HEK293 (cell line): ENCODE results near the gene PGAP6.

Experiments used
- AEBP2 ChIP-seq: fragments of 450-650 bp; formaldehyde crosslinking; IDR thresholded peaks from 2 replicates; pipeline ENCODE4 v1.5.1; 2016; ENCODE audit warnings: missing biosample characterization, missing genetic modification characterization, borderline replicate concordance
- GFI1B ChIP-seq: fragments of 450-650 bp; formaldehyde crosslinking; IDR thresholded peaks from 2 replicates; pipeline ENCODE4 v1.5.1; 2016; ENCODE audit warnings: missing biosample characterization, missing genetic modification characterization
- KLF8 ChIP-seq: fragments of 450-650 bp; formaldehyde crosslinking; IDR thresholded peaks from 2 replicates; pipeline ENCODE4 v1.5.1; 2016; ENCODE audit warnings: missing biosample characterization, missing genetic modification characterization
- PRDM4 ChIP-seq: fragments of 450-650 bp; formaldehyde crosslinking; IDR thresholded peaks from 2 replicates; pipeline ENCODE4 v1.5.1; 2017; ENCODE audit warnings: missing biosample characterization, missing genetic modification characterization
- REST ChIP-seq: fragments of 450-650 bp; formaldehyde crosslinking; IDR thresholded peaks from 2 replicates; pipeline ENCODE4 v1.5.1; 2016; ENCODE audit warnings: missing biosample characterization, missing genetic modification characterization
- SALL2 ChIP-seq: fragments of 450-650 bp; formaldehyde crosslinking; IDR thresholded peaks from 2 replicates; pipeline ENCODE4 v1.5.0; 2017; ENCODE audit warnings: missing biosample characterization, mild to moderate bottlenecking, missing genetic modification characterization, borderline replicate concordance
- TRIM28 ChIP-seq: IDR thresholded peaks from 2 replicates; pipeline ENCODE4 v1.6.1; 2011; ENCODE audit warnings: low read length, control low read depth, borderline replicate concordance
- ZNF133 ChIP-seq: fragments of 450-650 bp; formaldehyde crosslinking; IDR thresholded peaks from 2 replicates; pipeline ENCODE4 v1.5.1; 2016; ENCODE audit warnings: missing biosample characterization, missing genetic modification characterization
- ZNF19 ChIP-seq: fragments of 450-650 bp; formaldehyde crosslinking; IDR thresholded peaks from 2 replicates; pipeline ENCODE4; 2016; ENCODE audit warnings: missing biosample characterization, missing genetic modification characterization, low read depth
- ZNF2 ChIP-seq: fragments of 450-650 bp; formaldehyde crosslinking; IDR thresholded peaks from 2 replicates; pipeline ENCODE4 v1.5.1; 2016; ENCODE audit warnings: missing biosample characterization, missing genetic modification characterization
- ZNF23 ChIP-seq: fragments of 450-650 bp; formaldehyde crosslinking; IDR thresholded peaks from 2 replicates; pipeline ENCODE4 v1.5.1; 2016; ENCODE audit warnings: missing biosample characterization, missing genetic modification characterization, borderline replicate concordance
- ZNF24 ChIP-seq: fragments of 450-650 bp; formaldehyde crosslinking; IDR thresholded peaks from 2 replicates; pipeline ENCODE4 v1.5.1; 2016; ENCODE audit warnings: missing biosample characterization, missing genetic modification characterization
- ZNF341 ChIP-seq: fragments of 450-650 bp; formaldehyde crosslinking; IDR thresholded peaks from 2 replicates; pipeline ENCODE4; 2016; ENCODE audit warnings: low read depth, missing biosample characterization, missing genetic modification characterization
- ZNF366 ChIP-seq: fragments of 450-650 bp; formaldehyde crosslinking; conservative IDR thresholded peaks from 2 replicates; pipeline ENCODE4 v1.5.1; 2016; ENCODE audit warnings: missing biosample characterization, missing genetic modification characterization
- ZNF394 ChIP-seq: fragments of 450-650 bp; formaldehyde crosslinking; IDR thresholded peaks from 2 replicates; pipeline ENCODE4 v1.5.1; 2016; ENCODE audit warnings: missing biosample characterization, missing genetic modification characterization, mild to moderate bottlenecking, moderate library complexity, borderline replicate concordance
- ZNF449 ChIP-seq: fragments of 450-650 bp; formaldehyde crosslinking; IDR thresholded peaks from 2 replicates; pipeline ENCODE4 v1.5.1; 2017; ENCODE audit warnings: missing biosample characterization, mild to moderate bottlenecking, missing genetic modification characterization, moderate library complexity
- ZNF530 ChIP-seq: fragments of 450-650 bp; formaldehyde crosslinking; IDR thresholded peaks from 2 replicates; pipeline ENCODE4 v1.5.1; 2016; ENCODE audit warnings: low read depth, missing biosample characterization, missing genetic modification characterization
- ZNF610 ChIP-seq: fragments of 450-650 bp; formaldehyde crosslinking; IDR thresholded peaks from 2 replicates; pipeline ENCODE4 v1.5.1; 2016; ENCODE audit warnings: missing biosample characterization, missing genetic modification characterization, borderline replicate concordance
- ZNF621 ChIP-seq: fragments of 450-650 bp; formaldehyde crosslinking; IDR thresholded peaks from 2 replicates; pipeline ENCODE4 v1.5.1; 2017; ENCODE audit warnings: missing biosample characterization, missing genetic modification characterization
- ZNF626 ChIP-seq: fragments of 450-650 bp; sonication (Bioruptor Pico); formaldehyde crosslinking; IDR thresholded peaks from 2 replicates; pipeline ENCODE4 v1.5.1; 2018; ENCODE audit warnings: missing biosample characterization, missing genetic modification characterization, inconsistent platforms
- ZNF654 ChIP-seq: fragments of 450-650 bp; formaldehyde crosslinking; IDR thresholded peaks from 2 replicates; pipeline ENCODE4 v1.5.1; 2016; ENCODE audit warnings: low read depth, missing biosample characterization, missing genetic modification characterization
- ZNF658 ChIP-seq: fragments of 450-650 bp; formaldehyde crosslinking; IDR thresholded peaks from 2 replicates; pipeline ENCODE4; 2016; ENCODE audit warnings: missing biosample characterization, missing genetic modification characterization
- ZNF704 ChIP-seq: fragments of 450-650 bp; formaldehyde crosslinking; IDR thresholded peaks from 2 replicates; pipeline ENCODE4 v1.5.1; 2016; ENCODE audit warnings: missing biosample characterization, missing genetic modification characterization
- ZNF830 ChIP-seq: fragments of 450-650 bp; IDR thresholded peaks from 2 replicates; pipeline ENCODE4 v1.5.0; 2018; ENCODE audit warnings: missing biosample characterization, missing genetic modification characterization, low read depth, mild to moderate bottlenecking, moderate library complexity
- ZSCAN5A ChIP-seq: fragments of 450-650 bp; formaldehyde crosslinking; IDR thresholded peaks from 2 replicates; pipeline ENCODE4 v1.5.1; 2016; ENCODE audit warnings: missing biosample characterization, missing genetic modification characterization
- ZXDB ChIP-seq: fragments of 450-650 bp; formaldehyde crosslinking; IDR thresholded peaks from 2 replicates; pipeline ENCODE4 v1.5.1; 2016; ENCODE audit warnings: missing biosample characterization, missing genetic modification characterization

PGAP6 gene

GRCh38 chr16:324451-325334 is 57.1 kb downstream of the PGAP6 start (continued):
- TF ChIP-seq ZNF394 (tag by site-specific recombination): peak; percentile 58; the same call in 1 of the 2 replicates
- TF ChIP-seq REST (tag by site-specific recombination): peak; percentile 36; the same call in 1 of the 2 replicates
- TF ChIP-seq ZNF830 (tag by site-specific recombination): no peak
- TF ChIP-seq ZNF23 (tag by site-specific recombination): no peak
- no peak for TF ChIP-seq ZNF530 (tag by site-specific recombination)
- TF ChIP-seq ZNF2 (tag by site-specific recombination): peak; percentile 69; the same call in 1 of the 2 replicates
- TF ChIP-seq ZNF658 (tag by site-specific recombination): no peak
- TF ChIP-seq ZNF704: no peak
- peak; percentile 38; the same call in 1 of the 2 replicates for TF ChIP-seq TRIM28
- TF ChIP-seq ZNF626 (tag by site-specific recombination): no peak
- no peak for TF ChIP-seq ZNF133 (tag by site-specific recombination)
- no peak for TF ChIP-seq ZNF19 (tag by site-specific recombination)
- TF ChIP-seq ZNF621 (tag by site-specific recombination): no peak
- TF ChIP-seq ZXDB (tag by site-specific recombination): peak; percentile 82
- TF ChIP-seq ZNF24: peak; percentile 74
- no peak for TF ChIP-seq SALL2 (tag by site-specific recombination)
- TF ChIP-seq ZNF341: peak; percentile 99
- peak; percentile 69 for TF ChIP-seq KLF8
- peak; percentile 84; the same call in 1 of the 2 replicates for TF ChIP-seq PRDM4 (tag by site-specific recombination)
- TF ChIP-seq ZNF610 (tag by site-specific recombination): 0 out of 2 replicates have a peak, but pooled peaks have one; percentile 62
- TF ChIP-seq ZSCAN5A (tag by site-specific recombination): no peak
- no peak for TF ChIP-seq AEBP2
- TF ChIP-seq ZNF449 (tag by site-specific recombination): peak; percentile 55
- peak; percentile 75; the same call in 1 of the 2 replicates for TF ChIP-seq GFI1B (tag by site-specific recombination)
- TF ChIP-seq ZNF654 (tag by site-specific recombination): no peak
- 0 out of 2 replicates have a peak, but pooled peaks have one; percentile 16 for TF ChIP-seq ZNF366 (tag by site-specific recombination)
